ENCODE data around the gene CEP95.

GRCh38 chr17:64499805-64500486 lies 6.8 kb upstream of the CEP95 start:
- TF ChIP-seq CTCF (IDR thresholded peaks at IDR 0.05) (no peak), POLR2A (IDR thresholded peaks at IDR 0.05) (no peak)
